SK-MEL-5 (cell line): ENCODE data around the gene RGS3. TPM values are rescaled to one million over a fixed set of nuclear protein-coding genes. Genes with fewer than 3 reads are reported as not detected.

ENCODE experiments used
- DNase-seq: peaks from one replicate; pipeline ENCODE4 v3.0.0-alpha.2; 2016; ENCODE audit warnings: low read depth, low spot score
- in situ Hi-C: cut with HindIII; loops from 2 replicates; pipeline ENCODE4 v1.10.0; 2016; ENCODE audit warnings: low sequenced_read_pairs, high pct_unique_total_duplicates, low pct_unique_long_range_greater_than_20kb
- total RNA-seq: library from RNA; depleted of rRNA; stranded (reverse); fragments of >200 nt; shearing (Covaris generic); gene quantifications from 2 replicates; pipeline ENCODE4 v1.2.3, GENCODE V29; 2014

Gene RGS3
- total RNA-seq, 1 experiment from 2014 or later: 25.0 TPM

- no peak for DNase-seq
- in situ Hi-C loops: no loop called here
Observed at GRCh38 chr9:113461285-113461684, 2.2 kb upstream of the RGS3 start.

DNA sequence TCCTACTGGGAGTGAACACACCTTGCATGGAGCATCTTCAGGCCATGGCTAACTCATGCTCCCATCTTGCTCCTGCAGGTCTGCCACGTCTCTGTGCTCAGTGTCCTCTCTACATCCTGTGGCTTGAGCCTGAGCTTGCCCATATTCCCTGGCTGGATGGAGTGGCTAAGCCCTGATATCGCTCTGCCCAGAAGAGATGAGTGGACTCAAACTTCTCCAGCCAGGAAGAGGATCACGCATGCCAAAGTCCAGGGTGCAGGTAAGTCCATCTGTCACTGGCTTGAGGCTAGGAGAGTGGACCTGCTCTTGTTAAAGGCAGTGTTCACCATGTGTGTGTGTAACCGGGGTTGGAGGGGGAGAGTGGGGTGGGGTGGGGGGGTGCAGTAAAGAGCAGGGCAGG is 1.6 kb upstream of the RGS3 start:
- in situ Hi-C loops: no loop called here
- no peak for DNase-seq

DNA sequence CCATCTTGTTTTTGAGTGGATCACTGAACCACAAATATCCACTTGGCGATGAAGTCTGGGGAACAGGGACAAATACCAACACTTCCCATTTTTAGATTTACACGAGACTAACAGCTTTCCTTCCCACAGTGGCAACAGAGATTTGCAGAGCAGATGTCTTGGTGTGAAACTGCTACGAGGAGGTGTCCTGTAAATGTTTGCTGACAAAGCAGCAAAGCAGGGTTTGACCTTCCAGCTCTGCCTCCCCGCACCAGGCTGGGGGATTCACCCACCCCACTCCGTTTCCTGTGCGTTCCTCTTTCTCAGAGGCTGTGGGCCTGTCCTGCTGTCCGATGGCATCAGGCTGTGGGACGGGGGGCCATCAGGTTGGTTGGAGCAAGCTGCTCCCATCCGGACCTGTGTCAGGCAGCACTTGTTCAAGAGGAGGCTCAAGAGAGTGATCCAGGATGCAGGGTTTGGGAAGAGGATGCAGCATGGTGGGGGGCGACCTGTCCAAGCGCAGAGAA is 693 bp upstream of the RGS3 start:
- in situ Hi-C loops: no loop called here
- no peak for DNase-seq

DNA sequence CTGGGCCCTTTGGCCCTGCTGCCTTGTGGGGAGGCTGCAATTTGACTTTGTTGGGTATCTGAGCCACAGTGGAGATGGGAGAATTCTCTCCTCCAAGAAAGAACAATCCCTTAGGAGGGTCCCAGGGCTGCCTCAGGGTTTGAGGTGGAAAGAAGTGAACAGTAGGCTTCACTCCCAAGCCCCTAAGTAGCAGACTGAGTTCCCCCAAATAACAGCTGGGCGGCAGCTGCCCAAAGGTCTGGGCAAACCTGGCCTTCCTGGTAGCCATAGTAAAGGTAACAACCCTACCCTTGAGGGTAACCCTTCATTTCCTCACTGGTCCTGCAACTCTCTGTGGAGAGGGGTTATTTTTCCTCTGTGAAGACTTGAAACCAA is 746 bp downstream of the RGS3 start:
- no peak for DNase-seq
- in situ Hi-C loops: no loop called here

DNA sequence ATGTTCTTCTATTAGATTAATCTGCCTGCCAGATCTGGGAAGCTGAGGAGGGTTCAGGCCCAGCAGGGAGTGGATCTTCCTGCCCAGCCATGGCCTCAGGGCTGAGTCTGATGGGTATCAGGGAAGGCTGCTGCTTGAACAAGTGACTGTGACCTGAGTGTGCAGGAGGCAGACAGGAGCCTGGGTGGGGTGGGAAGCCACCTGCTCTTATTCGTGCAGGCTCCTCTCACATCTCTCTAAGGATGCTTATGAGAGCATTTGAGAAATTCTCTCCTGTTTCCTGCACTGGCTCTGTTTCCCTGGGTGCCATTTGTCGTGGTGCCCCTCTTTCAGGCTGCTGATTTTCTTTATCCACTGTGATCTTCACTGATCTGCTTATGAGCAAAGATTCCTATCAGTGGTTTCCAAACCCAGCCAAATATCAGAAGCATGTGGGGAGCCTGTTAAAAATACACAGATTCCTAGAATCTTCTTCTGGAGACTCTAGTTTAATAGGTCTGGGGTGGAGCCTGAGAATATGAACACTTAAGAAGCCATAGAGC is 2.1 kb downstream of the RGS3 start:
- DNase-seq: no peak
- in situ Hi-C loops: no loop called here

- in situ Hi-C loops: no loop called here
- no peak for DNase-seq
Observed at GRCh38 chr9:113467183-113467582, 3.7 kb downstream of the RGS3 start.

- no peak for DNase-seq
- in situ Hi-C loops: no loop called here
Observed at GRCh38 chr9:113468716-113469448, 5.4 kb downstream of the RGS3 start.

DNA sequence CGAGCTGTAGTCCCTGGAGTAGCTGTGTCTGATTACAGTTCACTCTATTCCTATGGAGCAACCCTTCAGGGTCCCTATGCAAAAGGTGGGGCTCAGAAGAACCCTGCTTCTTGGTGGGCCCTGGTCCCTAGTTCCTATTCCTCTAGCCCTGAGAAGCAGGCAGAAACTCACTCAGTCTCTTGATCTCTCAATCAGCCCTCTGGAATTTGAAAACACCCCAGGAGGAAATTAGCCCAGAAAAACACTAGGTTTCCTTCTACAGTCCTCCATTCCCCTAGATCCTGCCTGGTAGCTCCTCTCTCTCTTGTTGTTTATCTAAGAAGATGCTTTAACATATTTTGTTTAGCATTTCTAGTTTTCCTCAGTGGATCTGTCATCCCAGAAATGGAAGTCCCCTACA is 7.6 kb downstream of the RGS3 start:
- DNase-seq: no peak
- in situ Hi-C loops: no loop called here

GRCh38 chr9:113471566-113471965 is 8.0 kb downstream of the RGS3 start:
- no peak for DNase-seq
- in situ Hi-C loops: no loop called here

- in situ Hi-C loops: no loop called here
- no peak for DNase-seq
Observed at GRCh38 chr9:113472199-113472598, 8.7 kb downstream of the RGS3 start.

GRCh38 chr9:113474360-113475028 is 11.0 kb downstream of the RGS3 start:
- in situ Hi-C loops: no loop called here

GRCh38 chr9:113475031-113475430 is 11.5 kb downstream of the RGS3 start:
- no peak for DNase-seq
- in situ Hi-C loops: no loop called here

More at GRCh38 chr9:113474360-113475028, 11.0 kb downstream of the RGS3 start:
- no peak for DNase-seq

- no peak for DNase-seq
- in situ Hi-C loops: no loop called here
Observed at GRCh38 chr9:113475992-113476391, 12.5 kb downstream of the RGS3 start.

GRCh38 chr9:113476511-113476916 is 13.0 kb downstream of the RGS3 start:
- in situ Hi-C loops: no loop called here
- DNase-seq: no peak

- no peak for DNase-seq
- in situ Hi-C loops: no loop called here
Observed at GRCh38 chr9:113477058-113477457, 13.5 kb downstream of the RGS3 start.

DNA sequence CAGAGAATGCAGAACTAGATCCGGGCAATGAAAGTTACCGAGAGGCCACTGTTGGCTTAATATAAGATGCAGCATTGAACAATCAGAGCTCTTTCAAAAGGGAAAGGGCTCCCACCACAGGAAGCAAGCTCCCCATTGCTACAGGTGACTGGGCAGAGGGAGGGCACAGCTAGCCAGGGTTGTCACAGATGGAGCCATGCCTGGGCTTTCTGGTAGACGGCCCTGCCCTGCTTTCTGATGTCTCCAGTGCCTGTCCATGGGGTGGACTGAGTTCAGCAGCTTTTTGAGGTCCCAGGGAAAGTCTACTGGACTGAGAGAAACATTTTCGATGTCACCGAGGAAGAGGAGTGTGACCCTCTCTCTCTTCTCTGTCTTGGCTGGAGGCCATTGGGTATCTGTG is 14.1 kb downstream of the RGS3 start:
- in situ Hi-C loops: no loop called here
- no peak for DNase-seq

DNA sequence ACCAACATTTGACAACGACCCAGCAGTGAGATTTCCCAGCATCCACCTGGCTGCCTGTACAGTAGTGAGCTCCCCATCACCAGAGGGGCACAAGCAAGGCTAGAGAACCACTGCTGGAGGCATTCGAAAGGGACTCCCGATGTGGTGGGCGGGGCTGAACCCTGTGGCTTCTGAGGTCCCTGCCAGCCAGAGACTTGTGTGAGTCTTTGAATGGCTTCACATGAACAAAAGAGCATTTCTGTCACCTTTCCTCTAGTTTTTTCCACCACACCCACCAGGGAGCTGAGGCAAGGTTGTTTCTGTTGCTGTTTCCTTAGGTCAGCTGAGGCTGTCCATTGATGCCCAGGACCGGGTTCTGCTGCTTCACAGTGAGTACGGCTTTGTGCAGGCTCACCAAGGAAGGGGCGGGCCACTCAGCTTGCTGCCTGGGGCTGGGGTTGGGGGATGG is 15.7 kb downstream of the RGS3 start:
- peak; percentile 40 for DNase-seq
- in situ Hi-C loops: no loop called here

DNA sequence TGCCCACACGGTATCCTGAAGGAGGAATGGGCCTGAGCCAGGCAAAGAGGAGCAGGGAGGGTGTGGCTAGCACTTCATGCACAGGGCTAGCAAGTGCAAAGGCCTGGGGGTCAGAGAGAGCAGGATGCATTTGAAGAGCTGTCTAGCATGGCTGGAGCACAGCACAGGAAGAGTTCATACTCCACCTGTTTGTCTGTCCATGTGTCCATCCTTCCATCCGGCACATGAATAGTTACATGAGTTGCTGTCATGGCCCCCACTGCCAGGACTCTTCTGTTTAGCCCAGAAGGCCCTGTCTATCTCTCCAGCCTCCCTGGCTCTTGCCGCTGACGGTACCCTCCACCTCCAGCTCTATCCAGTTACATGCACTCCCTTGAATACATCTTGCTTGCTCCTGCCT is 17.1 kb downstream of the RGS3 start:
- DNase-seq: no peak
- in situ Hi-C loops: no loop called here
